ENCODE measurements around the gene CEACAM19.
"Not testable (repeated sequence)": the region's sequence is repeated elsewhere in the genome, so short reads cannot be mapped to it uniquely, and the experiment has no call there.

CEACAM19 gene

DNA sequence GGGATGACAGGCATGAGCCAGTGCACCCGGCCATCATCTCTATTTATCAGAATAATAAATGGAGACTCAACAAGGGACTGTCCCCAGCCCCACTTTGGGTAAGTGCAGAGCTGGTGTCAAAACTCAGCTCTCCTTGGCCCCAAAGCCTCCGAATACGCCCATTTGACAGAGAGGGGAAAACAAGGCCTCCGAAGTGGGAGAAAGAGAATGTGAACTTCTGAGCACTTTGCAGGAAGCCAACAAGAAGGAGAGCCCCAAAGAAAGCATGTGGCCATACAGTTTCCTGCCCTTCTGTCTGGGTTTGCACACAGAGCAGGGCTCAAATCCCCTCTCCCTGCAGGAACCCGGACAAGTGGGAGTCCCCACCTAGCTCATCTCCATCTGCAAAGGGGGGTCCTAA, 29.3 kb downstream of the CEACAM19 start:
- no peak for DNase-seq (ENCODE audit: low read depth, low spot score)

GRCh38 chr19:44701228-44701627, 29.9 kb downstream of the CEACAM19 start:
- no peak for DNase-seq (ENCODE audit: low read depth, low spot score)

GRCh38 chr19:44702551-44703176, 31.4 kb downstream of the CEACAM19 start:
- DNase-seq (ENCODE audit: low read depth, low spot score): no peak

DNA sequence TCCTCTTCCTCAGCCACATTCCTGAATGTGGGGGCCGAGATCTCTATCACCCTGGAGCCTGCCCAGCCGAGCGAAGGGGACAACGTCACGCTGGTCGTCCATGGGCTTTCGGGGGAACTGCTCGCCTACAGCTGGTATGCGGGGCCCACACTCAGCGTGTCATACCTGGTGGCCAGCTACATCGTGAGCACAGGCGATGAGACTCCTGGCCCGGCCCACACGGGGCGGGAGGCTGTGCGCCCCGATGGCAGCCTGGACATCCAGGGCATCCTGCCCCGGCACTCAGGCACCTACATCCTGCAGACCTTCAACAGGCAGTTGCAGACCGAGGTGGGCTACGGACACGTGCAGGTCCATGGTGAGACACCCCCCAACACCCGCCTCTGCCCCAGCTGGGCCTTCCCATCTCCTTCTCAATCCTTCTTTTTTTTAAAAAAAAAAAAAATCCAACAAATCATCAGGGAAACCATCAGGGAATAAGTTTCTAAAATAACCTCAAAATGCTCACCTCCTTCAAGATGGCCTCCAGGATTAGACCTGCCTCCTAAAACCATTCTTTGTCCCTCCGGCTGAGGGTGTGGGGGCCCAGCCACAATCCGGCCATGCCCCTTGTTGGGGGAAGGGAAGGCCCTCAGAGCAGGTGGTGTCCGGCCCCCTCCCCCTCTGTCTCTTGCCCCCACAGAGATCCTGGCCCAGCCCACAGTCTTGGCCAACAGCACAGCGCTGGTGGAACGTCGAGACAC, 32.2 kb downstream of the CEACAM19 start:
- DNase-seq (ENCODE audit: low read depth, low spot score): no peak

GRCh38 chr19:44704982-44705381, 33.7 kb downstream of the CEACAM19 start:
- no peak for DNase-seq (ENCODE audit: low read depth, low spot score)

DNA sequence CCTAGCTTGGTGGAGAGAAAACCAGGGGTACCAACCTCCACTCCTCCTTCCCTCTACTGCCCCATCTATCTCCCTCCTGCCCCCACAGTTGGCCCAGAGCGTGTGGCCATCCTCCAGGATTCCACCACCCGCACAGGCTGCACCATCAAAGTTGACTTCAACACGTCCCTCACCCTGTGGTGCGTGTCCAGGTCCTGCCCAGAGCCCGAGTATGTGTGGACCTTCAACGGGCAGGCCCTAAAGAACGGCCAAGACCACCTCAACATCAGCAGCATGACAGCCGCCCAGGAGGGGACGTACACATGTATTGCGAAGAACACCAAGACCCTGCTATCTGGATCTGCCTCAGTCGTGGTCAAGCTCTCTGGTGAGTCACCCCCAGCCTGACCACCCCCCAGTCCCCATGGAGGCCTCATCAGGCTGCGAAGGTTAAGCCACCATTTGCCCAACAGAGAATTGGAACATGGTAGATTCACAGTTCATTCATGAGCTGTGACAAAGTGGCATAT, 34.3 kb downstream of the CEACAM19 start:
- no peak for DNase-seq (ENCODE audit: low read depth, low spot score)

GRCh38 chr19:44706506-44707236, 35.4 kb downstream of the CEACAM19 start:
- DNase-seq (ENCODE audit: low read depth, low spot score): no peak

GRCh38 chr19:44707794-44708193, 36.5 kb downstream of the CEACAM19 start:
- DNase-seq (ENCODE audit: low read depth, low spot score): no peak

- no peak for DNase-seq (ENCODE audit: low read depth, low spot score)
Observed at GRCh38 chr19:44708940-44709339, 37.7 kb downstream of the CEACAM19 start.

- DNase-seq (ENCODE audit: low read depth, low spot score): not testable (repeated sequence)
Observed at GRCh38 chr19:44709434-44710266, 38.4 kb downstream of the CEACAM19 start.

DNA sequence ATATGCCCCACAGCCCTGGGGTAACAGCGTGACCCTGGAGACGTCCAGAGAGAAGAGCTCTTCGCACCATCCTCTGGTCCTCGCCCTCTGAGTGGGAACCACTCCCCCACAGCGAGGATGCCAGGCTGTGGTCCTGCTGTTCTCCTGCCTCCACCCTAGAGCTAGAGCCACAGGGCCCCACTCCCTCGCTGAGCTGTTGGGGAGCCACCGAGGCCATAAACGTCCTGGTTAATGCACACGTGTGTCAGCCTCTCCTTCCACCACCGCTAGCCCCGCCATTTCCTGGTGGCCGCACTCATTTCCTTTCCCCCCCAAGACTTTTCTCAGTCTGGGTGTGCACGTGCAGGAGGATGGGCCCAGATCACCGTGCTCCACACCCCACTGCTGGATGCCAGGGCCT, 39.2 kb downstream of the CEACAM19 start:
- DNase-seq (ENCODE audit: low read depth, low spot score): no peak

- DNase-seq (ENCODE audit: low read depth, low spot score): no peak
Observed at GRCh38 chr19:44712864-44713515, 41.7 kb downstream of the CEACAM19 start.

DNA sequence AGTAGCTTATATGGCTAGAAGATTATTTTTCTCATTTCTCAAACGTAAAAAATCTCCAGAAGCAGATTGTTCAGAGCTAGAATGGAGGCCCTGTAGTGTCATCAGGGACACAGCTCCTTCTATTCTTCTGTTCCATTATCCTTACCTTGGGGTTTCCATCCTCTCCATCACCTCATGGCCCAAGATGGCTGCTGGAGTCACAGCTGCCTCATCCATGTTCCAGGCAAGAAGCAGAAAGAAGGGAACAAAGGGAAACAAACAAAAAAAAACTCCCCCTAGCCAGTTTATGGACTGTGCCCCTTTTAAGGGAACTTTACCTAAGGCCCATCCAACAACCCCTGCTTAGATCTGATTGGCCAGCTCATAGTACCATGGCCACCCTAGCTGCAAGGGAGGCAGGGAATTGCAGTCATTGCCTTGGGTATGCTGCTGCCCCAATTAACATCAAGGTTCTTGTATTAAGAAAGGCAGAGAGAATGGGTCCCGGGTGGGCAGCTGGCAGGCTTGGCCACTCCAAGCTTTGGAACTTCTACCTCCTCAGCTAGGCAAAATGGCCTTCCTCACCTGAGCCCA, 43.4 kb downstream of the CEACAM19 start:
- no peak for DNase-seq (ENCODE audit: low read depth, low spot score)

- DNase-seq (ENCODE audit: low read depth, low spot score): no peak
Observed at GRCh38 chr19:44717603-44718002, 46.3 kb downstream of the CEACAM19 start.

DNA sequence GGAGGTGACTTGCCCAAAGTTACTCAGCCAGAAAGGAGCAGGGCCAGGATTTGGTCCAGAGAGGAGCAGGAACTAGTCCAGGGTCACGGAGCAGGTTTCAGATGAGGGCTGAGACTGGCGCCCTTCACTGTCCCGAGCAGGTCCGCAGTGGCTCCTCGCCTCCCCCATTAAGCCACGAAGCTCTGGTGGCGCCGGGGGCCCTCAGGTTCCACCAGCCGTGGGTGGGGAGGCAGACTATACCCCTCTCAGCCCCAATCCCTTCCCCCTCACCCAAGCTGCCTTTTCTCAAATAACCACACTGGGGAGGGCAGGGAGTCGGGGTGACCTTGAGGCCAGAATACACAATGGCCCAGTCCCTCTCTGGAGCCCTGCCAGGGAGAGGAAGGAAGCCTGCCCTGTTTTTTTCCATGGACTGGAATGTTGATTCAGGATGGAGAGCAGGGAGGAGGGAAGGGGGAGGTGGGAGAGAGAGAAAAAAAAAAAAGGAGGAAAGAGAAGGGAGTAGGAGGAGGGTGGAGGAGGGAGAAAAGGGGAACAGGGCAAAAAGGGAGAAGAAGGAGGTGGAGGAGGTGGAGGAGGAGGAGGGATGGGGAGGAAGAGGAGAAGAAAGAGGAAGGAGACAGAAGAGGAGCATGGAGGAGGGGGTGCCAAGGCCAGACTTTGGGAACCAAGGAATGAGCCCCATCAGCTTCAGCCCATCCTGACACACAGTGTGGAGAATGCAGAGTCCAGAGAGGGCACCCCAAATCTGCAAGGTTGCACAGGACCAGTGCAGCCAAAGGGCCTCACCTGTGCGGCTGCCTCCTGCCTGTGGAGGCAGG, 47.4 kb downstream of the CEACAM19 start:
- DNase-seq (ENCODE audit: low read depth, low spot score): no peak

GRCh38 chr19:44719262-44719701, 48.0 kb downstream of the CEACAM19 start:
- no peak for DNase-seq (ENCODE audit: low read depth, low spot score)

GRCh38 chr19:44720396-44720795, 49.1 kb downstream of the CEACAM19 start:
- DNase-seq (ENCODE audit: low read depth, low spot score): not testable (repeated sequence)

- DNase-seq (ENCODE audit: low read depth, low spot score): no peak
Observed at GRCh38 chr19:44720945-44721344, 49.7 kb downstream of the CEACAM19 start.

GRCh38 chr19:44721369-44721768, 50.1 kb downstream of the CEACAM19 start:
- DNase-seq (ENCODE audit: low read depth, low spot score): not testable (repeated sequence)
